HepG2 (cell line): ENCODE measurements around the gene KIAA2012. TPM values are rescaled to one million over a fixed set of nuclear protein-coding genes. Genes with fewer than 3 reads are reported as not detected.

ENCODE experiments used
- CBX1 ChIP-seq: IDR thresholded peaks from one replicate; pipeline ENCODE4 v1.6.1; 2016; ENCODE audit warnings: antibody characterized with exemption, low read depth
- CERS6 ChIP-seq: sonication (generic); formaldehyde crosslinking; IDR thresholded peaks from 2 replicates; pipeline ENCODE4 v1.5.0; 2020; ENCODE audit warnings: missing genetic modification reagents
- DNMT3B ChIP-seq: conservative IDR thresholded peaks from 2 replicates; pipeline ENCODE4 v1.6.1; 2016; ENCODE audit warnings: missing biosample characterization, control low read depth
- GABPB1 ChIP-seq: IDR thresholded peaks from 2 replicates; pipeline ENCODE4 v1.6.1; 2016; ENCODE audit warnings: mild to moderate bottlenecking, missing genetic modification reagents, moderate library complexity, missing compliant biosample characterization
- GMEB1 ChIP-seq: sonication (generic); formaldehyde crosslinking; IDR thresholded peaks from 2 replicates; pipeline ENCODE4 v1.5.1; 2020; ENCODE audit warnings: missing genetic modification reagents, mild to moderate bottlenecking, borderline replicate concordance
- KLF12 ChIP-seq: sonication (generic); formaldehyde crosslinking; IDR thresholded peaks from 2 replicates; pipeline ENCODE4 v1.4.0; 2020; ENCODE audit warnings: missing genetic modification reagents, borderline replicate concordance
- MAF1 ChIP-seq: sonication (generic); formaldehyde crosslinking; IDR thresholded peaks from 2 replicates; pipeline ENCODE4 v1.5.0; 2020; ENCODE audit warnings: missing genetic modification reagents, borderline replicate concordance
- MAZ ChIP-seq, 2 experiments: sonication (generic) in 1 of 2; formaldehyde crosslinking in 1 of 2; IDR thresholded peaks; 2 replicates each; pipeline versions ENCODE4 v1.5.0 to v1.6.1; 2012 to 2020; ENCODE audit warnings: low read depth in 2 of 2, mild to moderate bottlenecking in 2 of 2, borderline replicate concordance in 1 of 2, improper control_type of control experiment in 1 of 2, low read length in 1 of 2, missing genetic modification reagents in 1 of 2, moderate library complexity in 1 of 2
- MYPOP ChIP-seq: sonication (generic); formaldehyde crosslinking; IDR thresholded peaks from 2 replicates; pipeline ENCODE4 v1.8.1; 2023; ENCODE audit warnings: mild to moderate bottlenecking, moderate library complexity, missing genetic modification reagents
- NPAS2 ChIP-seq: sonication (generic); formaldehyde crosslinking; IDR thresholded peaks from 2 replicates; pipeline ENCODE4 v1.8.0; 2022; ENCODE audit warnings: mild to moderate bottlenecking, missing genetic modification reagents, borderline replicate concordance
- SMC3 ChIP-seq: IDR thresholded peaks from 2 replicates; pipeline ENCODE4 v1.6.1; 2011; ENCODE audit warnings: low read length, improper control_type of control experiment
- SP5 ChIP-seq: IDR thresholded peaks from 2 replicates; pipeline ENCODE4 v1.6.1; 2016; ENCODE audit warnings: low read depth, borderline replicate concordance
- SRSF4 ChIP-seq: fragments of 200-400 bp; formaldehyde crosslinking; IDR thresholded peaks from one replicate; pipeline ENCODE4 v1.6.1; 2018; ENCODE audit warnings: mild to moderate bottlenecking, low read depth, low read length, moderate library complexity; ENCODE audit not compliant: poor library complexity, severe bottlenecking
- ZEB1 ChIP-seq: IDR thresholded peaks from 2 replicates; pipeline ENCODE4 v1.6.1; 2012; ENCODE audit warnings: mild to moderate bottlenecking, low read depth, inconsistent platforms; ENCODE audit not compliant: insufficient replicate concordance
- ZFP82 ChIP-seq: sonication (generic); formaldehyde crosslinking; IDR thresholded peaks from 2 replicates; pipeline ENCODE4 v1.5.1; 2020; ENCODE audit warnings: mild to moderate bottlenecking, missing genetic modification reagents, borderline replicate concordance
- ZMAT5 ChIP-seq: sonication (generic); formaldehyde crosslinking; IDR thresholded peaks from 2 replicates; pipeline ENCODE4 v1.5.0; 2020; ENCODE audit warnings: mild to moderate bottlenecking, low read depth, missing genetic modification reagents, borderline replicate concordance
- ZNF615 ChIP-seq: sonication (generic); formaldehyde crosslinking; IDR thresholded peaks from 2 replicates; pipeline ENCODE4 v1.5.0; 2020; ENCODE audit warnings: mild to moderate bottlenecking, missing genetic modification reagents, borderline replicate concordance
- ZNF879 ChIP-seq: sonication (generic); formaldehyde crosslinking; IDR thresholded peaks from 2 replicates; pipeline ENCODE4 v1.8.1; 2023; ENCODE audit warnings: missing genetic modification reagents
- polyA plus RNA-seq, 8 experiments: library from polyadenylated mRNA; depleted of rRNA in 3 of 8; stranded (reverse) in 7 of 8; unstranded in 1 of 8; fragments of >200 nt; fragmentation: Illumina TruSeq in 4 of 8; extraction: Trizol in 4 of 8; gene quantifications; 2 replicates each; pipeline versions ENCODE4 v1.2.1 to v1.2.3, GENCODE V29; 2011 to 2016; ENCODE audit warnings: low read depth in 4 of 8, missing spikeins in 1 of 8, mixed read lengths in 1 of 8; ENCODE audit not compliant: insufficient read depth in 1 of 8
- total RNA-seq, 5 experiments: library from RNA; depleted of rRNA; stranded (reverse); fragments of >200 nt; fragmentation: Illumina TruSeq; extraction: Trizol; gene quantifications; 2 replicates each; pipeline ENCODE4 v1.2.3, GENCODE V29; 2016; ENCODE audit warnings: low read depth in 1 of 5
- TF ChIP-seq, protein P1 (sequence below): sonication (generic); formaldehyde crosslinking; IDR thresholded peaks from 2 replicates; pipeline ENCODE4 v1.8.1; 2023; ENCODE audit warnings: mild to moderate bottlenecking, missing genetic modification reagents
- TF ChIP-seq, protein P2 (sequence below): sonication (generic); formaldehyde crosslinking; conservative IDR thresholded peaks from 2 replicates; pipeline ENCODE4 v1.4.0; 2020; ENCODE audit warnings: missing genetic modification reagents

The KIAA2012 gene
- total and polyA plus RNA-seq, 2 of the 13 experiments (the other 11 are each of a cell fraction or from before 2014, with no cell fraction given), result not detected

DNA sequence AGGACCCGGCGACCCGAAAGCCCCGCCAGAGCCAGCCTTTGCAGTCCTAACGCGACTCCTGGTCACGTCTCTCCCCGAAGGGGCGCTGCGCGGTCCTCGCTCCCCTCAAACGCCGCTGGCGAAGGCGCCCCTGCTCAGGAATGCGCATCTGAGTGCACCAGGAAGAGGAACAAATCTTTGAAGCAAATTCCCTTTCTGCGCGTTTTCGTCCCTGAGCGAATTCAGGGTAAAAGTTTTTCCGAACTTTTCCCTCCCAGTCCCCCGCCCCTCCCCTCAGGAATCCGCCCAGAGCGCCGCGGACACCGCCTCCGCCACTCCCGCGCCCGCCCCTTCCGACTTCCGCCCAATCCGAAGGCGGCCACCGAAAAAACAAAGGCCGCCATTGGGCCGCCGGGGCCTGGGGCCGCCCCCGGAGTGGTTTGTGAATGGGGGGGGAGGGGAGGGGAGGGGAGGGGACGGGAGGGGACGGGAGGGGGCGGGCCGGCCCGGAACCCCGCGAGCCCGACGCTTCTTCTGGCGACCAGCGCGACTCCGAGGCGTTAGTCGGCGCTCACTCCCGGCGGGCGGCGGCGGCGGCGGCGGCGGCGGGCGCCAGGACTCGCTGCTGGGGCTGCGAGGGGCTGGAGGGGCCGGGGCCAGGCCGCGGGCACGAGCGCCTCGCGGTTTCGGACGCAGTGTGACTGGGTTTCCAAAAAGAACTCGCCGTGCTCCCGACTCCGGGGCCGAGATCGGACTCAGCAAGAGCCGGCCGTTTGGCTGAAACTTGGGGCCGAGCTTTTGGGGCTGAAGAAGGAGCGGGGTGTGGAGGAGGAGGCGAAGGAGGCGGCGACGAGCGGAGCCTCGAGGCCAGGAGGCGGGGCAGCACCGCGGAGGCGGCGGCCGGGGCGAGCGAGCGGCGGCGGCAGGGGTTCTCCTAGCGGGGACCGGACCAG is 39.5 kb upstream of the KIAA2012 start, which contains the start of gene FZD7 (continued):
- TF ChIP-seq SRSF4 (no peak), NPAS2 (CRISPR knock-in tag) (no peak), CERS6 (CRISPR knock-in tag) (no peak), GMEB1 (no peak), ZNF615 (CRISPR knock-in tag) (no peak), ZEB1 (no peak), MAZ (IDR thresholded peaks at IDR 0.05; ENCODE audit: borderline replicate concordance, low read depth, low read length) (peak; percentile 93), MAZ (CRISPR knock-in tag; IDR thresholded peaks at IDR 0.05; ENCODE audit: low read depth) (peak; percentile 54), ZNF879 (no peak), ZFP82 (no peak), CBX1 (no peak), GABPB1 (CRISPR knock-in tag) (peak; percentile 78), MAF1 (CRISPR knock-in tag) (no peak), MYPOP (CRISPR knock-in tag) (0 out of 2 replicates have a peak, but pooled peaks have one; percentile 8), SP5 (peak; percentile 49), SMC3 (no peak), KLF12 (0 out of 2 replicates have a peak, but pooled peaks have one; percentile 41), DNMT3B (CRISPR knock-in tag) (no peak), ZMAT5 (no peak)
- TF ChIP-seq, protein P1, sequence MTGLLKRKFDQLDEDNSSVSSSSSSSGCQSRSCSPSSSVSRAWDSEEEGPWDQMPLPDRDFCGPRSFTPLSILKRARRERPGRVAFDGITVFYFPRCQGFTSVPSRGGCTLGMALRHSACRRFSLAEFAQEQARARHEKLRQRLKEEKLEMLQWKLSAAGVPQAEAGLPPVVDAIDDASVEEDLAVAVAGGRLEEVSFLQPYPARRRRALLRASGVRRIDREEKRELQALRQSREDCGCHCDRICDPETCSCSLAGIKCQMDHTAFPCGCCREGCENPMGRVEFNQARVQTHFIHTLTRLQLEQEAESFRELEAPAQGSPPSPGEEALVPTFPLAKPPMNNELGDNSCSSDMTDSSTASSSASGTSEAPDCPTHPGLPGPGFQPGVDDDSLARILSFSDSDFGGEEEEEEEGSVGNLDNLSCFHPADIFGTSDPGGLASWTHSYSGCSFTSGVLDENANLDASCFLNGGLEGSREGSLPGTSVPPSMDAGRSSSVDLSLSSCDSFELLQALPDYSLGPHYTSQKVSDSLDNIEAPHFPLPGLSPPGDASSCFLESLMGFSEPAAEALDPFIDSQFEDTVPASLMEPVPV (CRISPR knock-in tag), result no peak
- TF ChIP-seq, protein P2, sequence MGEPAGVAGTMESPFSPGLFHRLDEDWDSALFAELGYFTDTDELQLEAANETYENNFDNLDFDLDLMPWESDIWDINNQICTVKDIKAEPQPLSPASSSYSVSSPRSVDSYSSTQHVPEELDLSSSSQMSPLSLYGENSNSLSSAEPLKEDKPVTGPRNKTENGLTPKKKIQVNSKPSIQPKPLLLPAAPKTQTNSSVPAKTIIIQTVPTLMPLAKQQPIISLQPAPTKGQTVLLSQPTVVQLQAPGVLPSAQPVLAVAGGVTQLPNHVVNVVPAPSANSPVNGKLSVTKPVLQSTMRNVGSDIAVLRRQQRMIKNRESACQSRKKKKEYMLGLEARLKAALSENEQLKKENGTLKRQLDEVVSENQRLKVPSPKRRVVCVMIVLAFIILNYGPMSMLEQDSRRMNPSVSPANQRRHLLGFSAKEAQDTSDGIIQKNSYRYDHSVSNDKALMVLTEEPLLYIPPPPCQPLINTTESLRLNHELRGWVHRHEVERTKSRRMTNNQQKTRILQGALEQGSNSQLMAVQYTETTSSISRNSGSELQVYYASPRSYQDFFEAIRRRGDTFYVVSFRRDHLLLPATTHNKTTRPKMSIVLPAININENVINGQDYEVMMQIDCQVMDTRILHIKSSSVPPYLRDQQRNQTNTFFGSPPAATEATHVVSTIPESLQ (CRISPR knock-in tag), result no peak
